Motor neuron (in vitro differentiated cells): Measurements from ENCODE around the gene DMD. TPM values are rescaled to one million over a fixed set of nuclear protein-coding genes. Genes with fewer than 3 reads are reported as not detected.
"Not testable (repeated sequence)": the region's sequence is repeated elsewhere in the genome, so short reads cannot be mapped to it uniquely, and the experiment has no call there.

ENCODE experiments used
- ATAC-seq, 8 experiments: fragments of 200-7000 bp; cut with Tn5 transposase; replicated peaks in 6 of 8; 2 replicates each; pipeline ENCODE4 v1.8.0; 2021; ENCODE audit warnings: mild to moderate bottlenecking in 8 of 8, moderate library complexity in 8 of 8
- H3K27ac ChIP-seq, 2 donors: fragments of 250-450 bp; sonication (Bioruptor Pico); 2 replicates each; pipeline ENCODE4 v1.9.0; 2021; ENCODE audit warnings: antibody characterized with exemption in 2 of 2, mild to moderate bottlenecking in 2 of 2, moderate library complexity in 1 of 2
- H3K4me1 ChIP-seq, 2 donors: fragments of 250-450 bp; sonication (Bioruptor Pico); replicated peaks in 1 of 2; 2 replicates each; pipeline ENCODE4 v1.6.1; 2021; ENCODE audit warnings: antibody characterized with exemption in 2 of 2, mild to moderate bottlenecking in 2 of 2, moderate library complexity in 1 of 2
- H3K4me3 ChIP-seq, 5 donors: fragments of 250-450 bp; sonication (Bioruptor Pico); 2 replicates each; pipeline ENCODE4 v1.9.0; 2021; ENCODE audit warnings: antibody characterized with exemption in 5 of 5, mild to moderate bottlenecking in 5 of 5, moderate library complexity in 4 of 5
- WGBS, 10 experiments: fragments of 450-650 bp; shearing (Covaris generic); methylation state at CpG; one replicate each; pipeline ENCODE4 v1.0.0; 2022; 5-methylcytosine and 5-hydroxymethylcytosine counted together
- in situ Hi-C, 9 experiments: fragments of 400-800 bp; cut with MboI; loops; one replicate each; pipeline ENCODE4 v1.15.0; 2021; ENCODE audit warnings: low sequenced_read_pairs in 9 of 9, low pct_unique_long_range_greater_than_20kb in 2 of 9; ENCODE audit not compliant: unreplicated experiment in 9 of 9
- total RNA-seq, 8 experiments: library from RNA; unstranded; fragments of 300-600 nt; gene quantifications; 2 replicates each; pipeline versions ENCODE4 v1.2.3 to v1.2.4, GENCODE V29; 2022

DMD gene
- total RNA-seq, 8 experiments from 2014 or later = 3.9 to 378 (median 10.5) TPM

- 0 to 14% (median 7%) methylated on average over 1 to 3 of the region's 3 CpGs; no CpG with 5 or more reads in 2 of the 10 experiments for WGBS, 10 experiments
- Histone ChIP-seq H3K4me3 (no peak overlapping the region), H3K27ac (no peak overlapping the region), H3K4me1 (no peaks in the 10 kb centered on the region)
- ATAC-seq = peak in 1 of 8 experiments; percentile 25
- in situ Hi-C loops = no loop called here
Observed at GRCh38 chrX:33188286-33188685, 23.1 kb downstream of the DMD start.

GRCh38 chrX:33184803-33185202 is 26.5 kb downstream of the DMD start:
- ATAC-seq, H3K27ac ChIP-seq, H3K4me1 ChIP-seq, in situ Hi-C loops, H3K4me3 ChIP-seq: not testable (repeated sequence)
- 0 to 65% (median 29%) methylated on average over 1 to 7 of the region's 10 CpGs; no CpG with 5 or more reads in 6 of the 10 experiments for WGBS, 10 experiments

DNA sequence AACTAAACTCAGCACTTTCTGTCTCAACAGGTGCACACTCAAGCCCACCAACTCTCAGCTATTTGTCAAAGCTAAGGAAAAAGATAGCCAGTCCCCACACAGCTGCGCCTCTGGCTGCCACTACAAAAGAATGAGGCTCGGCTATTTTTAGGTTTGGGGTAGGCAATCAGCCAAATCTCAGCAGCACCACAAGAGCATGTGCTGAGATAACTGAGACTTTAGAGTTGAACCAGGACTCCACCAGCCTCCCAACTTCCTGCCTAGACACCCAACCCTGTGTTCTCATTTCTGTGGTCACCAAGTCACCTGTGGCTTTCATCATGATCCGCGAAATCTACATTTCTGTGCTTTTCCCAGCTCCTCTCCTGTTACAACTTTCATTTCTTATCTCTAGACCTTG is 28.0 kb downstream of the DMD start:
- WGBS, 10 experiments = 0 to 52% (median 33%) methylated on average over 1 to 3 of the region's 4 CpGs; no CpG with 5 or more reads in 7 of the 10 experiments
- H3K4me3 ChIP-seq = no peak overlapping the region
- no peaks in the 10 kb centered on the region for H3K4me1 ChIP-seq
- no peak for ATAC-seq
- H3K27ac ChIP-seq = no peak overlapping the region
- in situ Hi-C loops = no loop called here

DNA sequence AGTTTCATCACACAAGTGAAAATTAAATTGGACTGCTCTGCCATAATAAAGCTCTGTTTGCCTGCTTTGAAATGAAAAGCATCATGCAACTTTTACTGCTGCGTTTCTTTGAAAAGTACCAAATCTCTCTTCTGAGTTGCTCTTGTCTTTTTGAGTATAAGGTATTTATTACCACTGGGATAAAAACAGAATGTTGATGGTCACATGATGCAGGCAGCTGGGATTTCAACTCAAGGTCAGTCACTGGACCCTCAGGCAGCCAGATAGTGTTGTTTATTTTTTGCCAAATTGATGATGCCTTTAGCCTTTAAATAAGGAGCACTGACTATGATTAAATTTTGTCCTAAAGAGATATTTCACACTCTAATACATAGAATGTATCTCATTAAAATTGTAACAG is 32.7 kb downstream of the DMD start:
- H3K4me1 ChIP-seq = no peaks in the 10 kb centered on the region
- no peak overlapping the region for H3K27ac ChIP-seq
- 20 to 86% (median 71%) methylated on average over 1 of the region's 1 CpG; no CpG with 5 or more reads in 6 of the 10 experiments for WGBS, 10 experiments
- ATAC-seq = no peak
- H3K4me3 ChIP-seq = no peak overlapping the region
- in situ Hi-C loops = no loop called here

GRCh38 chrX:33178218-33178617 is 33.1 kb downstream of the DMD start:
- no peak overlapping the region for H3K27ac ChIP-seq
- no peak overlapping the region for H3K4me3 ChIP-seq
- H3K4me1 ChIP-seq = no peaks in the 10 kb centered on the region
- WGBS, 10 experiments = 0 to 100% (median 77%) methylated on average over 1 to 3 of the region's 4 CpGs; no CpG with 5 or more reads in 5 of the 10 experiments
- no peak for ATAC-seq
- in situ Hi-C loops = no loop called here

- ATAC-seq = no peak
- 17 to 60% (median 60%) methylated on average over 1 of the region's 1 CpG; no CpG with 5 or more reads in 7 of the 10 experiments for WGBS, 10 experiments
- Histone ChIP-seq H3K27ac (no peak overlapping the region), H3K4me1 (no peaks in the 10 kb centered on the region), H3K4me3 (no peak overlapping the region)
- in situ Hi-C loops = no loop called here
Observed at GRCh38 chrX:33175201-33175600, 36.1 kb downstream of the DMD start.

DNA sequence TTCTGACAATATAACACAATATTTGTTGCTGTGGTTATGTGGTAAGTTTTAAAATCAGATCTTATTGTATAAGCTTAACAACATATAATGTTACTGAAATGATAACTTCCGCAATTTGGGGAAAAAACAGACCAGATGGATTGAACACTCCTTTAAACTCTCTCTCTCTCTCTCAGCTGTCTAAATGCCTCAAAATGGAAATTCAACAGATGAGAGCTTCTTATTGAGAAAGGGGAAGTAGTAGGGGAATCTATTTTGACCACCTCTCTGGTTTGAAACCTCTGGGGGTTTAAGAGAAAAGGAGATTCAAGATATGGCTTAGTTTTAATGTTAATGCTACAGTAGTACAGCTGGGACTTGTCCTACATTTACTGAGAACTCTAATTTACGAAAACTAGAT is 40.3 kb downstream of the DMD start:
- Histone ChIP-seq H3K4me3 (no peak overlapping the region), H3K27ac (no peak overlapping the region), H3K4me1 (no peaks in the 10 kb centered on the region)
- in situ Hi-C loops = no loop called here
- ATAC-seq = no peak
- 0 to 100% (median 43%) methylated on average over 1 to 2 of the region's 2 CpGs; no CpG with 5 or more reads in 5 of the 10 experiments for WGBS, 10 experiments

DNA sequence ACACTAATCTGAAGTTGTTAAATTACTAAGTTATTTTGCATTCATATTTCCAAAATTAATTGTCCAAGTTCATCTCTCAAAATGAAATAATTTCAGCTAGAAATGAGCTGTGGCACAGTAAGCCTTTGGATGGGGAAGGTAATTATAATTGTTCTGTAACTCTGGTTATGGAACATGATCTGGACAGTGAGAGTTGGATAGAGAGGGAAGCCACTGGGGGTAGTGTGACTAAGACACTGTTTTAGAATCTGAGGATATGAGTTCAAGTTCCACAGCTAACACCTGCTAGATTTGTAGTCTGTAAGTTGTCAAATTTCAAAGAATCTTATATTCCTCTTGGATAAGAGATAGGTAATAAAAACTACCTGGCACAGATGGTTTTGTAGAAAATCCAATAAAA is 49.5 kb downstream of the DMD start:
- no peaks in the 10 kb centered on the region for H3K4me1 ChIP-seq

GRCh38 chrX:33160273-33160672 is 51.1 kb downstream of the DMD start:
- in situ Hi-C loops = no loop called here
- ATAC-seq = no peak

More for the DNA sequence above, 49.5 kb downstream of the DMD start:
- no peak overlapping the region for H3K27ac ChIP-seq
- ATAC-seq = no peak
- H3K4me3 ChIP-seq = no peak overlapping the region
- in situ Hi-C loops = no loop called here

DNA sequence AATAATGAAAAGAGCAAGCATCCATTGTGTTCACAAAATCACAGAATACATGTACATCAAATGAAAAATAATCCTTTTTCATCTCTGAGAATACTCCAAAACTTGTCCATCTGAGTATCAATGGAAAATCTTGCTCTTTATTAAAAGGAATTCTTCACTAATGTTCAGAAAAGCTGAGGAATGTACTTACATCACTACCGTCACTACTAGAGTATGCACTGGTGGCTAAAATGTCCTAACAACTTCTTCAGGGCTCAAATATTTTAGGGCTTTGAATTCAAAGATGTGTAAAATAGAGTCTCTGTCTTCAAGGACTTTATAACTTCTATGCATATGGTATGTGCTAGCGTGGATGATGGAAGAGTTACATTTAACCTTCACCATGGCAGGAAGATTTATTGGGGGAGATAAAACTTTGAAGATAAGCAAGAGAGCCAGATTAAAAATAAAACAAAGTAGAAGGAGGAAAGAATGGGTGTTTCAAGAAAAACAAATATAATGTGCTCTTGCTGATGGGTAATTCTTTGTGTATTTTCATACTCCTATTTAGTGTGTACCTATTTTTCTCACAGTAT is 55.1 kb downstream of the DMD start:
- Histone ChIP-seq H3K4me1 (no peaks in the 10 kb centered on the region), H3K27ac (no peak overlapping the region), H3K4me3 (no peak overlapping the region)
- in situ Hi-C loops = no loop called here
- no peak for ATAC-seq
- 0 to 100% (median 56%) methylated on average over 1 to 2 of the region's 2 CpGs; no CpG with 5 or more reads in 5 of the 10 experiments for WGBS, 10 experiments

More at GRCh38 chrX:33160273-33160672, 51.1 kb downstream of the DMD start:
- 0 to 100% (median 64%) methylated on average over 1 to 5 of the region's 5 CpGs; no CpG with 5 or more reads in 3 of the 10 experiments for WGBS, 10 experiments
- Histone ChIP-seq H3K4me1 (no peaks in the 10 kb centered on the region), H3K27ac (no peak overlapping the region), H3K4me3 (no peak overlapping the region)

GRCh38 chrX:33149580-33149979 is 61.8 kb downstream of the DMD start:
- Histone ChIP-seq H3K27ac (no peak overlapping the region), H3K4me3 (no peak overlapping the region), H3K4me1 (no peaks in the 10 kb centered on the region)
- 0 to 100% (median 60%) methylated on average over 1 to 4 of the region's 4 CpGs; no CpG with 5 or more reads in 3 of the 10 experiments for WGBS, 10 experiments
- in situ Hi-C loops = no loop called here
- ATAC-seq = no peak

- 50% methylated on average over 3 of the region's 5 CpGs; no CpG with 5 or more reads in 9 of the 10 experiments for WGBS, 10 experiments
- in situ Hi-C loops = no loop called here
- Histone ChIP-seq H3K4me1 (no peaks in the 10 kb centered on the region), H3K27ac (no peak overlapping the region), H3K4me3 (no peak overlapping the region)
- ATAC-seq = no peak
Observed at GRCh38 chrX:33149085-33149484, 62.3 kb downstream of the DMD start.

- H3K4me3 ChIP-seq = no peak overlapping the region
- no peak for ATAC-seq
- 20 to 100% (median 75%) methylated on average over 1 to 3 of the region's 8 CpGs; no CpG with 5 or more reads in 6 of the 10 experiments for WGBS, 10 experiments
- in situ Hi-C loops = no loop called here
- H3K4me1 ChIP-seq = no peaks in the 10 kb centered on the region
- no peak overlapping the region for H3K27ac ChIP-seq
Observed at GRCh38 chrX:33142331-33142730, 69.0 kb downstream of the DMD start.

- 0 to 100% (median 60%) methylated on average over 1 to 11 of the region's 12 CpGs; no CpG with 5 or more reads in 1 of the 10 experiments for WGBS, 10 experiments
- no peak for ATAC-seq
- Histone ChIP-seq H3K4me1 (no peaks in the 10 kb centered on the region), H3K4me3 (no peak overlapping the region), H3K27ac (no peak overlapping the region)
- in situ Hi-C loops = no loop called here
Observed at GRCh38 chrX:33138677-33139249, 72.6 kb downstream of the DMD start.
